HepG2 (cell line): Measurements from ENCODE around the gene KDM1B. TPM values are rescaled to one million over a fixed set of nuclear protein-coding genes. Genes with fewer than 3 reads are reported as not detected.

Experiments
- GPN1 ChIP-seq: sonication (generic); formaldehyde crosslinking; IDR thresholded peaks from 2 replicates; pipeline ENCODE4 v1.5.1; 2020; ENCODE audit warnings: missing genetic modification reagents, borderline replicate concordance
- HMG20B ChIP-seq: conservative IDR thresholded peaks from 2 replicates; pipeline ENCODE4 v1.6.1; 2016; ENCODE audit warnings: missing genetic modification reagents, missing compliant biosample characterization
- KDM3A ChIP-seq: IDR thresholded peaks from 2 replicates; pipeline ENCODE4 v1.6.1; 2018; ENCODE audit warnings: low read depth, missing compliant biosample characterization
- NCOA5 ChIP-seq: sonication (generic); formaldehyde crosslinking; IDR thresholded peaks from 2 replicates; pipeline ENCODE4 v1.4.0; 2020; ENCODE audit warnings: missing genetic modification reagents
- SATB2 ChIP-seq: sonication (generic); formaldehyde crosslinking; IDR thresholded peaks from 2 replicates; pipeline ENCODE4 v1.5.0; 2020; ENCODE audit warnings: missing genetic modification reagents
- TSC22D2 ChIP-seq: sonication (generic); formaldehyde crosslinking; IDR thresholded peaks from 2 replicates; pipeline ENCODE4 v1.5.1; 2020; ENCODE audit warnings: missing genetic modification reagents, mild to moderate bottlenecking, borderline replicate concordance
- ZMAT3 ChIP-seq: sonication (generic); formaldehyde crosslinking; conservative IDR thresholded peaks from 2 replicates; pipeline ENCODE4 v1.7.0; 2021; ENCODE audit warnings: missing genetic modification reagents
- ZNF33A ChIP-seq: sonication (generic); formaldehyde crosslinking; IDR thresholded peaks from 2 replicates; pipeline ENCODE4 v1.5.1; 2020; ENCODE audit warnings: missing genetic modification reagents, mild to moderate bottlenecking, moderate library complexity, borderline replicate concordance
- polyA plus RNA-seq, 8 experiments: library from polyadenylated mRNA; depleted of rRNA in 3 of 8; stranded (reverse) in 7 of 8; unstranded in 1 of 8; fragments of >200 nt; fragmentation: Illumina TruSeq in 4 of 8; extraction: Trizol in 4 of 8; gene quantifications; 2 replicates each; pipeline versions ENCODE4 v1.2.1 to v1.2.3, GENCODE V29; 2011 to 2016; ENCODE audit warnings: low read depth in 4 of 8, missing spikeins in 1 of 8, mixed read lengths in 1 of 8; ENCODE audit not compliant: insufficient read depth in 1 of 8
- total RNA-seq, 5 experiments: library from RNA; depleted of rRNA; stranded (reverse); fragments of >200 nt; fragmentation: Illumina TruSeq; extraction: Trizol; gene quantifications; 2 replicates each; pipeline ENCODE4 v1.2.3, GENCODE V29; 2016; ENCODE audit warnings: low read depth in 1 of 5
- TF ChIP-seq, protein P1 (sequence below): sonication (generic); formaldehyde crosslinking; IDR thresholded peaks from 2 replicates; pipeline ENCODE4 v1.5.0; 2020; ENCODE audit warnings: mild to moderate bottlenecking, missing genetic modification reagents, borderline replicate concordance
- TF ChIP-seq, protein P2 (sequence below): IDR thresholded peaks from 2 replicates; pipeline ENCODE4 v1.6.1; 2012; ENCODE audit warnings: low read length, improper control_type of control experiment
- TF ChIP-seq, protein P3 (sequence below): IDR thresholded peaks from 2 replicates; pipeline ENCODE4 v1.6.1; 2016; ENCODE audit warnings: low read depth, control low read depth
- TF ChIP-seq, protein P4 (sequence below): sonication (generic); formaldehyde crosslinking; IDR thresholded peaks from 2 replicates; pipeline ENCODE4 v1.5.0; 2020; ENCODE audit warnings: missing genetic modification reagents, mild to moderate bottlenecking, borderline replicate concordance

The KDM1B gene
- total and polyA plus RNA-seq, 2 of the 13 experiments (the other 11 are each of a cell fraction or from before 2014, with no cell fraction given), result 9.8 to 13.2 TPM

DNA sequence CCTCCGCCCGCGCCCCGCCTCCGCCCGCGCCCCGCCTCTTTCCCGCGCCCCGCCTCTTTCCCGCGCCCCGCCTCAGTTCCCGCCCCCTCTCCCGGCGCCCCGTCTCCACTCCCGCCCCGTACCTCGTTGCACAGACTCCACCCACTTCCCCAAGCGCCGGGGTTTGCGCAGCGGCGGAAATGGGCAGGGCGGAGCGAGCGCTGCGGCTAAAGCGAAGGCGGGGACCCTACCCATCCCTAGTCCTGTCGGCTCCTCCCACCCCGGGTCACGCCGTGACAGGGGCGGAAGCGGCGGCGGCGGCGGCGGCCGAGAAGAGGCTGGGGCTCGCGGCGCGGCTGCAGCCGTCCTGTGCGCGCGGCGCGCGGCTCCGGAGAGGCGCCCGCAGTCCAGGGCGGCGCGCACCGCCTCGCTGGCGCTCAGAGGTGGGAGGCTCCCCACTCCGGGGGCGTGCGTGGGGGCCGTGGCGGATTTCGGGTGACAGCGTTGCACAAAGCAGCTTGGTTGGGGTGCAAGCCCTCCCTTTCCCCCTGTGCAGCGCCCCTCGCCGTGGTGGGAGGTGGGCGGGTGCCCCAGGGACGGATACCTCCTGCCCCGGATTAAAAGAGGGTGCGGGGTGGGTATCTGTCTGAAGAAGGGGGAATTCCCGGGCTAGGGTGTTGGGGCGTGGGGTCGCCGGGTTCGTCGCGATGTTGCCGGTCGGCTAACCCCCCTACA, at the start of gene KDM1B (continued):
- no peak for TF ChIP-seq ZNF33A (CRISPR knock-in tag)
- TF ChIP-seq, protein P1, sequence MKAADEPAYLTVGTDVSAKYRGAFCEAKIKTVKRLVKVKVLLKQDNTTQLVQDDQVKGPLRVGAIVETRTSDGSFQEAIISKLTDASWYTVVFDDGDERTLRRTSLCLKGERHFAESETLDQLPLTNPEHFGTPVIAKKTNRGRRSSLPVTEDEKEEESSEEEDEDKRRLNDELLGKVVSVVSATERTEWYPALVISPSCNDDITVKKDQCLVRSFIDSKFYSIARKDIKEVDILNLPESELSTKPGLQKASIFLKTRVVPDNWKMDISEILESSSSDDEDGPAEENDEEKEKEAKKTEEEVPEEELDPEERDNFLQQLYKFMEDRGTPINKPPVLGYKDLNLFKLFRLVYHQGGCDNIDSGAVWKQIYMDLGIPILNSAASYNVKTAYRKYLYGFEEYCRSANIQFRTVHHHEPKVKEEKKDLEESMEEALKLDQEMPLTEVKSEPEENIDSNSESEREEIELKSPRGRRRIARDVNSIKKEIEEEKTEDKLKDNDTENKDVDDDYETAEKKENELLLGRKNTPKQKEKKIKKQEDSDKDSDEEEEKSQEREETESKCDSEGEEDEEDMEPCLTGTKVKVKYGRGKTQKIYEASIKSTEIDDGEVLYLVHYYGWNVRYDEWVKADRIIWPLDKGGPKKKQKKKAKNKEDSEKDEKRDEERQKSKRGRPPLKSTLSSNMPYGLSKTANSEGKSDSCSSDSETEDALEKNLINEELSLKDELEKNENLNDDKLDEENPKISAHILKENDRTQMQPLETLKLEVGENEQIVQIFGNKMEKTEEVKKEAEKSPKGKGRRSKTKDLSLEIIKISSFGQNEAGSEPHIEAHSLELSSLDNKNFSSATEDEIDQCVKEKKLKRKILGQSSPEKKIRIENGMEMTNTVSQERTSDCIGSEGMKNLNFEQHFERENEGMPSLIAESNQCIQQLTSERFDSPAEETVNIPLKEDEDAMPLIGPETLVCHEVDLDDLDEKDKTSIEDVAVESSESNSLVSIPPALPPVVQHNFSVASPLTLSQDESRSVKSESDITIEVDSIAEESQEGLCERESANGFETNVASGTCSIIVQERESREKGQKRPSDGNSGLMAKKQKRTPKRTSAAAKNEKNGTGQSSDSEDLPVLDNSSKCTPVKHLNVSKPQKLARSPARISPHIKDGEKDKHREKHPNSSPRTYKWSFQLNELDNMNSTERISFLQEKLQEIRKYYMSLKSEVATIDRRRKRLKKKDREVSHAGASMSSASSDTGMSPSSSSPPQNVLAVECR, result peak; percentile 83
- TF ChIP-seq, protein P2, sequence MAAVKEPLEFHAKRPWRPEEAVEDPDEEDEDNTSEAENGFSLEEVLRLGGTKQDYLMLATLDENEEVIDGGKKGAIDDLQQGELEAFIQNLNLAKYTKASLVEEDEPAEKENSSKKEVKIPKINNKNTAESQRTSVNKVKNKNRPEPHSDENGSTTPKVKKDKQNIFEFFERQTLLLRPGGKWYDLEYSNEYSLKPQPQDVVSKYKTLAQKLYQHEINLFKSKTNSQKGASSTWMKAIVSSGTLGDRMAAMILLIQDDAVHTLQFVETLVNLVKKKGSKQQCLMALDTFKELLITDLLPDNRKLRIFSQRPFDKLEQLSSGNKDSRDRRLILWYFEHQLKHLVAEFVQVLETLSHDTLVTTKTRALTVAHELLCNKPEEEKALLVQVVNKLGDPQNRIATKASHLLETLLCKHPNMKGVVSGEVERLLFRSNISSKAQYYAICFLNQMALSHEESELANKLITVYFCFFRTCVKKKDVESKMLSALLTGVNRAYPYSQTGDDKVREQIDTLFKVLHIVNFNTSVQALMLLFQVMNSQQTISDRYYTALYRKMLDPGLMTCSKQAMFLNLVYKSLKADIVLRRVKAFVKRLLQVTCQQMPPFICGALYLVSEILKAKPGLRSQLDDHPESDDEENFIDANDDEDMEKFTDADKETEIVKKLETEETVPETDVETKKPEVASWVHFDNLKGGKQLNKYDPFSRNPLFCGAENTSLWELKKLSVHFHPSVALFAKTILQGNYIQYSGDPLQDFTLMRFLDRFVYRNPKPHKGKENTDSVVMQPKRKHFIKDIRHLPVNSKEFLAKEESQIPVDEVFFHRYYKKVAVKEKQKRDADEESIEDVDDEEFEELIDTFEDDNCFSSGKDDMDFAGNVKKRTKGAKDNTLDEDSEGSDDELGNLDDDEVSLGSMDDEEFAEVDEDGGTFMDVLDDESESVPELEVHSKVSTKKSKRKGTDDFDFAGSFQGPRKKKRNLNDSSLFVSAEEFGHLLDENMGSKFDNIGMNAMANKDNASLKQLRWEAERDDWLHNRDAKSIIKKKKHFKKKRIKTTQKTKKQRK, result no peak
- TF ChIP-seq, protein P3, sequence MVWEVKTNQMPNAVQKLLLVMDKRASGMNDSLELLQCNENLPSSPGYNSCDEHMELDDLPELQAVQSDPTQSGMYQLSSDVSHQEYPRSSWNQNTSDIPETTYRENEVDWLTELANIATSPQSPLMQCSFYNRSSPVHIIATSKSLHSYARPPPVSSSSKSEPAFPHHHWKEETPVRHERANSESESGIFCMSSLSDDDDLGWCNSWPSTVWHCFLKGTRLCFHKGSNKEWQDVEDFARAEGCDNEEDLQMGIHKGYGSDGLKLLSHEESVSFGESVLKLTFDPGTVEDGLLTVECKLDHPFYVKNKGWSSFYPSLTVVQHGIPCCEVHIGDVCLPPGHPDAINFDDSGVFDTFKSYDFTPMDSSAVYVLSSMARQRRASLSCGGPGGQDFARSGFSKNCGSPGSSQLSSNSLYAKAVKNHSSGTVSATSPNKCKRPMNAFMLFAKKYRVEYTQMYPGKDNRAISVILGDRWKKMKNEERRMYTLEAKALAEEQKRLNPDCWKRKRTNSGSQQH (CRISPR knock-in tag), result no peak
- TF ChIP-seq GPN1 (CRISPR knock-in tag), result no peak
- no peak for TF ChIP-seq SATB2
- no peak for TF ChIP-seq HMG20B (CRISPR knock-in tag)
- TF ChIP-seq, protein P4, sequence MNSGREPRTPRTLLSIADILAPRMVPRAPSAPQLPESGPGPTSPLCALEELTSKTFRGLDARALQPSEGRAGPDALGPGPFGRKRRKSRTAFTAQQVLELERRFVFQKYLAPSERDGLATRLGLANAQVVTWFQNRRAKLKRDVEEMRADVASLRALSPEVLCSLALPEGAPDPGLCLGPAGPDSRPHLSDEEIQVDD, result peak; percentile 34
- no peak for TF ChIP-seq NCOA5
- TF ChIP-seq TSC22D2 (CRISPR knock-in tag), result no peak
- peak; percentile 8; the same call in 1 of the 2 replicates for TF ChIP-seq KDM3A
- peak; percentile 71 for TF ChIP-seq ZMAT3 (CRISPR knock-in tag)
